Hepatocyte (in vitro differentiated cells): ENCODE results near the gene PKP3.

Experiments used
- CTCF ChIP-seq: fragments of 200-600 bp; sonication (generic); IDR thresholded peaks from 2 replicates; pipeline ENCODE4 v1.5.1; 2016; ENCODE audit warnings: antibody characterized with exemption, mild to moderate bottlenecking; ENCODE audit not compliant: poor library complexity
- EZH2 ChIP-seq: fragments of 200-600 bp; sonication (generic); IDR thresholded peaks from 2 replicates; pipeline ENCODE4 v1.6.1; 2016; ENCODE audit warnings: antibody characterized with exemption, mild to moderate bottlenecking, borderline replicate concordance

- TF ChIP-seq CTCF: no peak
- TF ChIP-seq EZH2: no peak
Measured at GRCh38 chr11:445765-446588, 52.0 kb downstream of the PKP3 start.
